ENCODE data around the gene OSCAR. TPM values are rescaled to one million over a fixed set of nuclear protein-coding genes. Genes with fewer than 3 reads are reported as not detected.
A peak's percentile ranks its signal among the peaks of the same experiment; 100 is the strongest.

Gene OSCAR
- total and polyA plus RNA-seq, 2 of the 13 experiments (the other 11 are each of a cell fraction or from before 2014, with no cell fraction given) = 1.9 TPM; not detected in 1

DNA sequence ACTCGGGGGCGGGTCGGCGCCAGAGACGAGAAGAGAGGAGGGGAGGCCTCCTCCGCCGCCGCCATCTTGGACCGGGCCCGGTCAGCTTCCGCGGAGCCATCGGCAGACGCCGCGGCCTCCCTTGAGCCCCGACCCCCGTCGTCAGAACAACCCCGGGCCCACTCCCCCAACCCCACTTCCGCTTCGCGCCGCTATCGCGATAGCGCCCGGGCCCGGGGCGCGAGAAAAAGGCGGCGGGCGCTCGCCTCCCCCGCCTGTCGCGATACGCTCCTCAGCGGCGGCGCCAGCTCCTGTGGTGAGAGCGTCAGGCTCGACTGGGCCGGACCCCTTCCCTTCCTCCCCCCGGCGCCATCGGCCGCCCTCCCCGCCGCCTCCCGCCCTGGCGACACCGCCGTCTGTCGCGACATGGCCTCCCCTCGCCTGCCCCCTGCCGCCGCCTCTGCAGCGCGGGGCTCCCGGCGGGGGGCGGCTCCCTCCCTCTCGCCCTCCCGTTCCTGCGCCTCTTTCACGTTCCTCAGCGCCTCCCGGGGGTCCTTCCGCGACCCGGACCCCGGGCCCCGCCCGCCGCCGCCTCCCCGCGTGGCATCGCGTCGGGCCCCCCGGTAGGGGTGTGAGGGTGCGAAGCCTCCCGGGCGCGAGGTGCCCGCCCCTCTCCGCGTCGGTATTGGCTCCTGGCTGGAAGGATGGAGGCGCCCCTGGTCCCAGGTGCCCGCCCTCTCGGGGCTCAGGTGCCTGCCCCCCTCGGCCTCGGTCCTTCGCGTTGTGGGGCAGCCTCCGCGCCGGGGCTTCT lies 37.3 kb upstream of the OSCAR start, which contains the start of gene CNOT3 (continued):
- TF ChIP-seq SETDB1 (CRISPR knock-in tag; IDR thresholded peaks at IDR 0.05; ENCODE audit: borderline replicate concordance) (no peak), SAP130 (CRISPR knock-in tag; IDR thresholded peaks at IDR 0.05; ENCODE audit: low read depth) (peak; percentile 51; the same call in 1 of the 2 replicates), ZNF44 (CRISPR knock-in tag; IDR thresholded peaks at IDR 0.05) (no peak), ZNF816 (CRISPR knock-in tag; IDR thresholded peaks at IDR 0.05; ENCODE audit: borderline replicate concordance) (no peak), CBFB (CRISPR knock-in tag; IDR thresholded peaks at IDR 0.05) (no peak), ZNF629 (CRISPR knock-in tag; conservative IDR thresholded peaks at IDR 0.05) (no peak), MAFG (CRISPR knock-in tag; IDR thresholded peaks at IDR 0.05) (no peak), HNRNPL (IDR thresholded peaks at IDR 0.05; ENCODE audit: low read depth, low read length) (0 out of 2 replicates have a peak, but pooled peaks have one; percentile 1), ZNF546 (CRISPR knock-in tag; conservative IDR thresholded peaks at IDR 0.05) (0 out of 2 replicates have a peak, but pooled peaks have one; percentile 57), ZNF674 (CRISPR knock-in tag; IDR thresholded peaks at IDR 0.05; ENCODE audit: low read depth) (no peak), ZNF747 (CRISPR knock-in tag; IDR thresholded peaks at IDR 0.05; ENCODE audit: borderline replicate concordance) (peak; percentile 71; the same call in 1 of the 2 replicates), SNAPC2 (CRISPR knock-in tag; IDR thresholded peaks at IDR 0.05) (0 out of 2 replicates have a peak, but pooled peaks have one; percentile 66), SALL1 (CRISPR knock-in tag; IDR thresholded peaks at IDR 0.05) (no peak; the same call in 1 of the 2 replicates), ZNF3 (CRISPR knock-in tag; IDR thresholded peaks at IDR 0.05) (no peak), TOPORS (CRISPR knock-in tag; IDR thresholded peaks at IDR 0.05) (peak; percentile 57; the same call in 1 of the 2 replicates), NONO (IDR thresholded peaks at IDR 0.05) (no peak), NONO (CRISPR knock-in tag; conservative IDR thresholded peaks at IDR 0.05) (0 out of 2 replicates have a peak, but pooled peaks have one; percentile 38), ESRRA (CRISPR knock-in tag; IDR thresholded peaks at IDR 0.05; ENCODE audit: low read depth) (peak; percentile 47; the same call in 1 of the 2 replicates), KMT2B (CRISPR knock-in tag; IDR thresholded peaks at IDR 0.05) (peak; percentile 36; the same call in 1 of the 2 replicates), KLF16 (CRISPR knock-in tag; IDR thresholded peaks at IDR 0.05) (peak in 1 of 2 experiments; percentile 37; a peak in 1 of 4 replicates), ZNF264 (CRISPR knock-in tag; IDR thresholded peaks at IDR 0.05) (no peak)
- TF ChIP-seq, protein P1, sequence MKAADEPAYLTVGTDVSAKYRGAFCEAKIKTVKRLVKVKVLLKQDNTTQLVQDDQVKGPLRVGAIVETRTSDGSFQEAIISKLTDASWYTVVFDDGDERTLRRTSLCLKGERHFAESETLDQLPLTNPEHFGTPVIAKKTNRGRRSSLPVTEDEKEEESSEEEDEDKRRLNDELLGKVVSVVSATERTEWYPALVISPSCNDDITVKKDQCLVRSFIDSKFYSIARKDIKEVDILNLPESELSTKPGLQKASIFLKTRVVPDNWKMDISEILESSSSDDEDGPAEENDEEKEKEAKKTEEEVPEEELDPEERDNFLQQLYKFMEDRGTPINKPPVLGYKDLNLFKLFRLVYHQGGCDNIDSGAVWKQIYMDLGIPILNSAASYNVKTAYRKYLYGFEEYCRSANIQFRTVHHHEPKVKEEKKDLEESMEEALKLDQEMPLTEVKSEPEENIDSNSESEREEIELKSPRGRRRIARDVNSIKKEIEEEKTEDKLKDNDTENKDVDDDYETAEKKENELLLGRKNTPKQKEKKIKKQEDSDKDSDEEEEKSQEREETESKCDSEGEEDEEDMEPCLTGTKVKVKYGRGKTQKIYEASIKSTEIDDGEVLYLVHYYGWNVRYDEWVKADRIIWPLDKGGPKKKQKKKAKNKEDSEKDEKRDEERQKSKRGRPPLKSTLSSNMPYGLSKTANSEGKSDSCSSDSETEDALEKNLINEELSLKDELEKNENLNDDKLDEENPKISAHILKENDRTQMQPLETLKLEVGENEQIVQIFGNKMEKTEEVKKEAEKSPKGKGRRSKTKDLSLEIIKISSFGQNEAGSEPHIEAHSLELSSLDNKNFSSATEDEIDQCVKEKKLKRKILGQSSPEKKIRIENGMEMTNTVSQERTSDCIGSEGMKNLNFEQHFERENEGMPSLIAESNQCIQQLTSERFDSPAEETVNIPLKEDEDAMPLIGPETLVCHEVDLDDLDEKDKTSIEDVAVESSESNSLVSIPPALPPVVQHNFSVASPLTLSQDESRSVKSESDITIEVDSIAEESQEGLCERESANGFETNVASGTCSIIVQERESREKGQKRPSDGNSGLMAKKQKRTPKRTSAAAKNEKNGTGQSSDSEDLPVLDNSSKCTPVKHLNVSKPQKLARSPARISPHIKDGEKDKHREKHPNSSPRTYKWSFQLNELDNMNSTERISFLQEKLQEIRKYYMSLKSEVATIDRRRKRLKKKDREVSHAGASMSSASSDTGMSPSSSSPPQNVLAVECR (CRISPR knock-in tag; IDR thresholded peaks at IDR 0.05; ENCODE audit: borderline replicate concordance) = peak; percentile 40
- TF ChIP-seq, protein P2, sequence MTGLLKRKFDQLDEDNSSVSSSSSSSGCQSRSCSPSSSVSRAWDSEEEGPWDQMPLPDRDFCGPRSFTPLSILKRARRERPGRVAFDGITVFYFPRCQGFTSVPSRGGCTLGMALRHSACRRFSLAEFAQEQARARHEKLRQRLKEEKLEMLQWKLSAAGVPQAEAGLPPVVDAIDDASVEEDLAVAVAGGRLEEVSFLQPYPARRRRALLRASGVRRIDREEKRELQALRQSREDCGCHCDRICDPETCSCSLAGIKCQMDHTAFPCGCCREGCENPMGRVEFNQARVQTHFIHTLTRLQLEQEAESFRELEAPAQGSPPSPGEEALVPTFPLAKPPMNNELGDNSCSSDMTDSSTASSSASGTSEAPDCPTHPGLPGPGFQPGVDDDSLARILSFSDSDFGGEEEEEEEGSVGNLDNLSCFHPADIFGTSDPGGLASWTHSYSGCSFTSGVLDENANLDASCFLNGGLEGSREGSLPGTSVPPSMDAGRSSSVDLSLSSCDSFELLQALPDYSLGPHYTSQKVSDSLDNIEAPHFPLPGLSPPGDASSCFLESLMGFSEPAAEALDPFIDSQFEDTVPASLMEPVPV (CRISPR knock-in tag; IDR thresholded peaks at IDR 0.05) = 0 out of 2 replicates have a peak, but pooled peaks have one; percentile 61
